ENCODE data around the gene ANKRD30BL.
"Not testable (repeated sequence)": the region's sequence is repeated elsewhere in the genome, so short reads cannot be mapped to it uniquely, and the experiment has no call there.

ANKRD30BL gene

DNA sequence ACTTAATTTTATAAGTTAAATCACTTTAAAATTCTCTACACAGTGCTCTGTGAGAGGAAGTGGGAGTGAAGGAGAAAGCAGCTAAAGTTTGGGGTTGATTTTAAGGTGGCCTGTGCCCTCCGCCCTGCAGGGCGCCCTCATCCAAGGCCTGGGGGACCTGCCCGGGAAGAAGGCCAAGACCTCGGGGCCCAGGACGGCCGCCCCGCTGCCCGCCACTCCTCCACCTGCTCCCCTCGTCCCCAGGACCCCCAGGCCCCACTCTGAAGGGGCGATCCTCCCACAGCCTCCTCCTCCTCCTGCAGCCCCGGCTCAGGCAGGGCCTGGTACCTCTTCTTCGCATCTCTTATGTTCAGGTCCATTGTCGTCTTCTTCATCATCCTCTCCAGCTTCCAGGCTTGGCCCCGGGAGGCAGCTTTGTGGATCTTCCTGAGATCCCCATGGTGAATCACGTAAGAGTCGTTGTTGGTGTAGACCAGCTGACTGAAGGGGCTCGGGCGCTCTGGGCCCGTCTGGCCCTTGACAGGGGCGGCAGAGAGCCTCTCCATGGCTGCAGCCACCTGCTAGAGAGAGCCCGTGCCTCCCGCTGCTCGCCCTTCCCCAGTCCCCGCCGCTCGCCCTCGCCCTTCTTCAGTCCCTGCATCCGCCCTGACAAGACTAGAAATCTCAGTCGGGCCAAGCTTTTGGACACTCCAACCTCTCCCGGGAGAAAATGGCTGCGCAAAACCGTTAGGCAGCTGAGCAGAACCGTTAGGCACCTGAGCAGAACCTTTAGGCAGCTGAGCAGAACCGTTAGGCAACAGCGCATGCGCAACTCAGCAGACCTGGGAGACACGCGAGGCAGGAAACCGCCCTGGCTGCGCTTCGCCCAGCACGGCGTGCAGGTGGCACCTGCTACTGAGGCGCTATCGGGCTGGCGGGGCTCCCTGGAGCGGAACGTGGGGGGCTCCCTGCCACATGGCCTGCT lies at the start of gene ANKRD30BL:
ANKRD30BL (minus strand) TSS at position 792 of the 964 bp plus-strand sequence; CDS start at position 545, 247 bp downstream.
- H3K4me3 ChIP-seq (ENCODE audit: low read length); H3K27ac ChIP-seq (ENCODE audit: low read length); H3K9ac ChIP-seq (ENCODE audit: low read length); H3K36me3 ChIP-seq (ENCODE audit: control insufficient read depth, low read depth, low read length); H3K9me3 ChIP-seq (ENCODE audit: control insufficient read depth, low read depth, low read length); H3K27me3 ChIP-seq (ENCODE audit: control insufficient read depth, insufficient read depth, low read length); H3K4me1 ChIP-seq (ENCODE audit: control insufficient read depth, low read depth, low read length): not testable (repeated sequence)

GRCh38 chr2:132202866-132203265 lies 41.1 kb upstream of the ANKRD30BL start:
- not testable (repeated sequence) for H3K9ac ChIP-seq (ENCODE audit: low read length); H3K27ac ChIP-seq (ENCODE audit: low read length); H3K4me1 ChIP-seq (ENCODE audit: control insufficient read depth, low read depth, low read length); H3K9me3 ChIP-seq (ENCODE audit: control insufficient read depth, low read depth, low read length); H3K27me3 ChIP-seq (ENCODE audit: control insufficient read depth, insufficient read depth, low read length); H3K36me3 ChIP-seq (ENCODE audit: control insufficient read depth, low read depth, low read length); H3K4me3 ChIP-seq (ENCODE audit: low read length)

GRCh38 chr2:132192854-132193253 lies 31.1 kb upstream of the ANKRD30BL start:
- H3K27me3 ChIP-seq (ENCODE audit: control insufficient read depth, insufficient read depth, low read length); H3K9me3 ChIP-seq (ENCODE audit: control insufficient read depth, low read depth, low read length); H3K27ac ChIP-seq (ENCODE audit: low read length); H3K4me3 ChIP-seq (ENCODE audit: low read length); H3K4me1 ChIP-seq (ENCODE audit: control insufficient read depth, low read depth, low read length); H3K9ac ChIP-seq (ENCODE audit: low read length); H3K36me3 ChIP-seq (ENCODE audit: control insufficient read depth, low read depth, low read length): not testable (repeated sequence)

DNA sequence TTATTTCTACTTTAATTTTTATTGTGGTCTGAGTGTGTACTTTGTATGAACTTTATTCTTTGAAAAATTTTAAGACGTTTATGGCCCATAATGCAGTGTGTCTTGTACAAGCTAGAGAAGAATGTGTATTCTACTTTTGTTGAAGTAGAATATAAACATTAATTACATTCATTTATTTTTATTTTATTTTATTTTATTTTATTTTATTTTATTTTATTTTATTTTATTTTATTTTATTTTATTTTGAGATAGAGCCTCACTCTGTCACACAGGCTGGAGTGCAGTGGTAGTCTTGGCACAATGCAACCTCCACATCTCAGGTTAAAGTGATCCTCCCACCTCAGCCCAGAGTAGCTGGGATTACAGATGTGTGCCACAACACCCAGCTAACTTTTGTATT lies 5.3 kb upstream of the ANKRD30BL start:
- not testable (repeated sequence) for H3K4me1 ChIP-seq (ENCODE audit: control insufficient read depth, low read depth, low read length); H3K27ac ChIP-seq (ENCODE audit: low read length); H3K9me3 ChIP-seq (ENCODE audit: control insufficient read depth, low read depth, low read length); H3K9ac ChIP-seq (ENCODE audit: low read length); H3K27me3 ChIP-seq (ENCODE audit: control insufficient read depth, insufficient read depth, low read length); H3K4me3 ChIP-seq (ENCODE audit: low read length); H3K36me3 ChIP-seq (ENCODE audit: control insufficient read depth, low read depth, low read length)

DNA sequence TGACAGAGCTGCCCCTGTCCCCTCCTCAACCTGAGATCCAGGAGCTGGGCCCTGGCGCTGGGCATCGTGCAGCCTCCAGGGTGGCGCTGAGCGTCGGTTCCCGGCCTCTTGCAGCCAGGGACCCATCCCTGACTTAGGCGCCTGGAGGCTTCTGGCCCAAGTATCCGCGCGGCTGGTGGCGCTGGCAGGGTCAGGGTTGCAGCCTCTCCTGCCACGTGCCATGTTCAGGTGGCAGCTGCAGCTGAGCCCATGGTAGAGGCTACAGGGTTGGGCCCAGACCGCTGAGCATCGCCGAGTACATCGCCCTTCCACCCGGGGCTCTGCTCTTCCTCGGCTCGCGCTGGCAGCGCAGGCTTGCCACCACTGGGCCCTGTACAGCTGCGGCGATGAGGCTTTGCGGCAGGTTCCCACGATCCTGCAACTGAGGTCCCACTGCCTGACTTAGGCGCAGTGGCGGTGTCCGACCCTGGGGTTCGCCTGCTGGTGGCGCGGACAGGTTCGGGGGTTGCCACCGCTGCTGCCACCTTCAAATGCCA lies 441 bp upstream of the ANKRD30BL start:
- H3K4me1 ChIP-seq (ENCODE audit: control insufficient read depth, low read depth, low read length); H3K4me3 ChIP-seq (ENCODE audit: low read length); H3K36me3 ChIP-seq (ENCODE audit: control insufficient read depth, low read depth, low read length); H3K9ac ChIP-seq (ENCODE audit: low read length); H3K27ac ChIP-seq (ENCODE audit: low read length); H3K27me3 ChIP-seq (ENCODE audit: control insufficient read depth, insufficient read depth, low read length); H3K9me3 ChIP-seq (ENCODE audit: control insufficient read depth, low read depth, low read length): not testable (repeated sequence)

DNA sequence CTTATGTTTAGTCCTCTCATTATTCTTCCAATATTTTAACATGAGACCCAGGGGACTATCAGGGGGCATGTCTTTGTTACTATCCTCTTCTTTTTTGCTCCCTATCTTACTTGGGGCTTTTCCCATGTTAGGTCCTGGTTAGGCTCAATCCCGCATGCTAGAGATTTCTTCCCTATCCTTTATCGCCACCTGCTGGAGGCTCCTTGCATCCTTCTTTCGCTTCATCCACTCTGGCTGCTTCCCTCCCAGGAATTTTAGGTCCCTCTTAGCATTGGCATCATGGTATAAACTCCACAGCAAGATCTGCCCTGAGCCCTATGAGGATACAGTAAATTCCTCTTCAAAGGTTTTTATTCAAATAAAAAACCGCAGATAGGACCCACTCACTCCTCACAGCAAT lies 15.0 kb downstream of the ANKRD30BL start:
- not testable (repeated sequence) for H3K27ac ChIP-seq (ENCODE audit: low read length); H3K9me3 ChIP-seq (ENCODE audit: control insufficient read depth, low read depth, low read length); H3K27me3 ChIP-seq (ENCODE audit: control insufficient read depth, insufficient read depth, low read length); H3K36me3 ChIP-seq (ENCODE audit: control insufficient read depth, low read depth, low read length); H3K9ac ChIP-seq (ENCODE audit: low read length); H3K4me3 ChIP-seq (ENCODE audit: low read length); H3K4me1 ChIP-seq (ENCODE audit: control insufficient read depth, low read depth, low read length)

Measured in iPS-18a (cell line).